SIG-M5 treated with dmso at 0.1 percent for 504 hours (cell line): ENCODE data around the gene KCNA1.

Experiments
- DNase-seq: peaks from one replicate; lab custom pipeline; 2025; ENCODE audit not compliant: unreplicated experiment; lab: John Stamatoyannopoulos, UW

KCNA1 gene

DNA sequence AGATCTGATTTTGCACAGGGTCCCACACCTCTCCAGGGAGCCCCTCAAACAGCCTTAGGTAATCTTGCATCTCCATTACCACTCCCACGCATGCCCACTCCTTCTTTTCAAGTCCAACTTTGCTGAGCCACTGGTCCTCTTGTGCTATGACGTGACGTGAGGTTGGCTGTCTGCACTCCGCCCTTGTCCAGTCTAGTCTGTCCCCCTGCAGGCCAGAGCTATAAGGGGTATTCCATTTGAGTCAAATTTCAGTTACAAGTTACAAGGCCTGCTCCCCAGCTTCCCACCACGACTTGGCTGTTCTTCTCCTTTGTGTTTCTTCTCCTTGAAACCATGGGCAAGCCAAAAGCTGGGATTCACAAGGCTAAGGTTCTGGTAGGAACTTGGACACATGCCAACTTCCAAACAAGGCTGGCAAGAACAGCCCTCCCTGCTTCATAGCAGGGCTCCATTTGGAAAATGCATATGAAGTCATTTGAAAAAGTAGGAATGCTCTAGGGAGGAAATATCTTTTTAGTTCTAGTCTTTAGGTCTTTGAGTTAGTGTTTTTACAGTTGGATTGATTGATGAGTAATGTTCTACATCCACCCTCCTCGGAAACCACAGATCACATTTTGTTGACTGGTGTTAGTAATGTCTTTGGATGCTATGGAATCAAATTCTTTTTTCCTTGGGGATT lies 49.1 kb downstream of the KCNA1 start:
- DNase-seq = no peak

DNA sequence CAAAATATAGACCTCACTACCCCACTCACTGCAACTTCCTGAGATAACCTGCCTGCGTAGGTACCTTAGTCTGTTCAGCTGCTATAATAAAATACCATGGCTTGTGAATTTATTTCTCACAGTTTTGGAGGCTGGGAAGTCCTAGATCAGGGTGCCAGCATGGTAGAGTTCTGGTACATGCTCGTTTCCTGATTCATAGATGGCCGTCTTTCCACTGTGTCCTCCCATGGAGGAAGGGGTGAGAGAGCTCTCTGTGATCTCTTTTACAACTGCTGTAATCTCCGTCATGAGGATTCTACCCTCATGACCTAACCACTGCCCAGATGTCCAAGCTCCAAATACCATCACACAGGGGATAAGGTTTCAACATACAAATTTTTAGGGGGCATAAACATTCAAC lies 49.7 kb downstream of the KCNA1 start:
- no peak for DNase-seq

DNA sequence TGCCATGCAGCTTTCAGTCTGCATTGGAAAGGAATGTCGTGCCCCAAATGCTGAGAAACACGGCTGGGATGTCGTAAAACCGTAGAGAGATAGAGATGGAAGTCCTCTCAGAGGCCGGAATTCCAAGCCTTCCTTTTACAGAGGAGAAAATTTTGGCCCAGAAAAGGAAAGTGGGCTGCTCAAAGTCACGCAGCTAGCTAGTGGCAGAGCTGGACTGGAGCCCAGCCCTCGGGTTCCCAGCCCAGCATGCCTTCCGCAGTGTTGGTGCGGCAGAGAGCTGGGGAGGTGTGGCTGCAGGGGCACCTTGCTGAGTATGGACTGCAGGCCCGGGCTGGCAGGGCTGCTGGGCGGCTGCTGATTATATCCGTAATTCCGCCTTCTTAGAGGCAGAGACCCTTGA lies 50.3 kb downstream of the KCNA1 start:
- DNase-seq = no peak

DNA sequence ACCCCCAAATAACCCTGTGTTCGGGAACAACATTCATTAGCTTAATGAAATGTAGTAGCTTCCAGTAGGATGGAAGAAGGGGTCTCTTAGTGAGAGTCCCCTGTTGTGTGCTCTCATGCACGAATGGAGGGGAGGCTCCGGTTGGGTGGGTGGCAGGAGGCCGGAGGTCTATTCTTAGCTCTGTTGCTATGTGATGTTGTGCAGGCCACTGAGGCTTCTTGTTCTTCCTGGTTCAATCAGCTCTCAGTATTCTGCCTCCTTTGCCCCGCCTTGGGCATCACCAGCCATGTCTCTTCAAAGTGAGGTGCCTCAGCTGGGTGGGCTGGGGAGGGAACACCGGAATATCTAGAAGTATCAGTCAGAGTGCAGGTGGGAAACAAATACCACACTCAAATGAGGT lies 50.8 kb downstream of the KCNA1 start:
- DNase-seq = no peak

DNA sequence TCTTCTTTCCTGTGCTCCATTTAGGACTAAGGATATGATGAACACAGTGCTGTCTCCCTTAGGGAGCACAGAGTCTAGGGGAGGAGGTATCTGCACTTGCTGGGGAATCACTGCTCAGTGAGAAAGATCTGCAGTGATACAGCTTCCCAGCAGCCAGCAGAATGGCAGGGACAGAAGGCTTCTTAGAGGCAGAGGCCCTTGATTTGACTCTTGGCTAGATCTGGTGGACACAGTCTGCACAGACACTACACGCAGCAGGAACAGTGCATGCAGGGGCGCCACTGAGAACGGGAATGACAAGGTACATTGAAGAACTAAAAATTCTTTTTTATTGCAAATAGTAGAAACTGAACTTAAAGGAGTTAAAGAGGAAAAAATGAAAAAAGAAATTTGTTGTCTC lies 51.6 kb downstream of the KCNA1 start:
- no peak for DNase-seq

DNA sequence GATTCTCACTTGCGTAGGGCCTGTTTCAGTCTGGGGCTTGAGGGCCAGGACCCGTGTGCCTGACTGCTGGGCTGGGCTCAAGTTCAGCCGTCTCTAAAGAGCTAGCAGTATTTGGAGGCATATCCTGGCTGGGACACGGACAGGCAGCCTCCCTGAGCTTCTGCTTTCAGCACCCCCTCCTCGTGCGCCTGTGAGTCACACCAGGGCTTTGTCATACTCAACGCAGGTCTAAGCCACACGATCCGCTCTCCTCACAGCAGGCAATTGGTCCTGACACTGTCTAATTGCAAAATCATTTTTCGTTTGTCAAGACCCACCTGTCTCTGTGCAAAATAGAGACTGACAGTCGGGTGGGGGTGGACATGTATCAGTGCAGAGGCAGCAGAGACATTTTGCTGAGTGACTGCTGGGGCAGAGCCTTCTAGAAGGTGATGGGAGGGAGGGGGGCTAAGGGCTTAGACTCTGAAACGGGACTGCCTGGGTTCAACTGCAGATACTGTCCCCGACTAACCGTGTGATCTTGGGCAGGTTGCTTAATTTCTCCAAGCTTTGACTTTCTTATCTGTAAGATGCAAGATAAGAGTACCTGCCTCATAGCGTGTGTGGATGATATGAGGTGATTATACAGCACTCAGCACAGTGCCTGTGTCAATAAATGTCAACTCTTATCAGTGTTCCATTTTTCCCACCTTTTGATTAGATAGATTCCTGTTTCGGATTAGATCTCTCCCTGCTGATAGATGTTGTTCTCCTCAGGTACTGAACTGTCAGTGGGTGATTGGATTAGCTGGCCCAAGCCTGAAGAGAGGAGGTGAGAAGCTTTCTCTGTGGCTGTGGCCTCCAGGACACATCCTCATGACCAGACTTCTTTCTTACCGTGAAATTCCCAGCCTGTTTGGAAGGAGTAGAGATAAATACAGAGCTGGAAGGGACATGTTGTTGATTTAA lies 53.1 kb downstream of the KCNA1 start:
- peak; percentile 28 for DNase-seq
